T-helper 17 cell (primary cell): ENCODE data around the gene MAMSTR. TPM values are rescaled to one million over a fixed set of nuclear protein-coding genes. Genes with fewer than 3 reads are reported as not detected.
"Not testable (repeated sequence)": the region's sequence is repeated elsewhere in the genome, so short reads cannot be mapped to it uniquely, and the experiment has no call there.

Experiments
- ATAC-seq: fragments of 150-1000 bp; cut with Tn5 transposase; 2 replicates; pipeline ENCODE4 v1.10.0; 2021; ENCODE audit warnings: mild to moderate bottlenecking, moderate library complexity
- DNase-seq, 3 donors: peaks; one replicate each; pipeline versions ENCODE4 v3.0.0 to v3.0.0-alpha.2; 2020 to 2021
- H3K9me3 ChIP-seq: one replicate; pipeline ENCODE4 v1.7.0; 2013; ENCODE audit warnings: low read length, mild to moderate bottlenecking; ENCODE audit not compliant: control insufficient read depth, poor library complexity, severe bottlenecking
- H3K27ac Mint-ChIP-seq: one replicate; pipeline ENCODE4 v1.8.0; 2022; ENCODE audit warnings: mild to moderate bottlenecking, moderate library complexity, mixed read lengths
- H3K27me3 Mint-ChIP-seq: one replicate; pipeline ENCODE4 v1.8.0; 2022; ENCODE audit warnings: mixed read lengths
- H3K36me3 Mint-ChIP-seq: one replicate; pipeline ENCODE4 v1.8.0; 2022; ENCODE audit warnings: low read depth, mixed read lengths
- H3K4me1 Mint-ChIP-seq: one replicate; pipeline ENCODE4 v1.8.0; 2022; ENCODE audit warnings: mild to moderate bottlenecking, mixed read lengths
- H3K4me3 Mint-ChIP-seq: one replicate; pipeline ENCODE4 v1.8.0; 2022; ENCODE audit warnings: mild to moderate bottlenecking, moderate library complexity, mixed read lengths
- total RNA-seq, 4 donors: library from RNA in 2 of 4; stranded (reverse) in 2 of 4; gene quantifications; one replicate each; pipeline ENCODE4 v1.2.3 and lab custom pipeline; 2022 to 2026

Gene MAMSTR
- total RNA-seq, 2 donors from 2014 or later, result 0.42 to 0.60 TPM

- DNase-seq, result no peak
- H3K36me3 Mint-ChIP-seq, result peaks cover 4% of the 10 kb centered on the region
- no peak overlapping the region for H3K4me3 Mint-ChIP-seq
Measured at GRCh38 chr19:48705431-48705830, 14.1 kb downstream of the MAMSTR start.

GRCh38 chr19:48703316-48703715 is 16.2 kb downstream of the MAMSTR start:
- no peak overlapping the region for H3K4me3 Mint-ChIP-seq
- H3K27me3 Mint-ChIP-seq, result no peaks in the 10 kb centered on the region
- H3K27ac Mint-ChIP-seq, result no peak overlapping the region
- H3K36me3 Mint-ChIP-seq, result peaks cover 4% of the 10 kb centered on the region
- peaks cover 4% of the 10 kb centered on the region for H3K4me1 Mint-ChIP-seq
- no peaks in the 10 kb centered on the region for H3K9me3 ChIP-seq
- ATAC-seq (no peak), DNase-seq (no peak)

More at GRCh38 chr19:48705431-48705830, 14.1 kb downstream of the MAMSTR start:
- H3K4me1 Mint-ChIP-seq, result peaks cover 4% of the 10 kb centered on the region
- no peaks in the 10 kb centered on the region for H3K9me3 ChIP-seq
- H3K27ac Mint-ChIP-seq, result no peak overlapping the region
- no peaks in the 10 kb centered on the region for H3K27me3 Mint-ChIP-seq
- ATAC-seq, result no peak

DNA sequence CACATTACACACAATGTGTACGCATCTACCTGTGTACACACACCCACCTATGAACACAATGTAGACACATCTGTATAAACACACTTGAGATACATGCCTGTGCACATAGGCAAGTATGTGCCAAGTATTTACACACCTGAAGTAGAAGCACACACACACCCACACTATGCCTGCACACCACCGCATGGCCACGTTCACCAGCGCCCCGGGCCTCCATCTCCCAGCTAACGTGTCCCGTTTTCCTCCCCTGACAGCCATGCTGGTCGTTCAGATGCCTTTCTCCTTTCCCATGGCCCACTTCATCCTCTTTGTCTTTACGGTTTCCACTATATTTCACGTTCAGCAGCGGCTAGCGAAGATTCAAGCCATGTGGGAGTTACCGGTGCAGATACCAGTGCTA is 16.8 kb downstream of the MAMSTR start:
- no peak overlapping the region for H3K27ac Mint-ChIP-seq
- no peak for ATAC-seq
- H3K4me3 Mint-ChIP-seq, result no peak overlapping the region
- peaks cover 4% of the 10 kb centered on the region for H3K4me1 Mint-ChIP-seq
- H3K36me3 Mint-ChIP-seq, result peaks cover 4% of the 10 kb centered on the region
- DNase-seq, result no peak
- H3K27me3 Mint-ChIP-seq, result no peaks in the 10 kb centered on the region
- H3K9me3 ChIP-seq, result no peaks in the 10 kb centered on the region

- H3K27ac Mint-ChIP-seq, result peak overlapping the region; percentile 14
- peaks cover 10% of the 10 kb centered on the region for H3K27me3 Mint-ChIP-seq
- no peak for ATAC-seq
Measured at GRCh38 chr19:48698046-48698445, 21.5 kb downstream of the MAMSTR start.

GRCh38 chr19:48696353-48697010 is 23.0 kb downstream of the MAMSTR start:
- DNase-seq, result no peak
- H3K9me3 ChIP-seq, result no peaks in the 10 kb centered on the region
- H3K27ac Mint-ChIP-seq, result no peak overlapping the region

More at GRCh38 chr19:48698046-48698445, 21.5 kb downstream of the MAMSTR start:
- DNase-seq, result no peak
- Mint-ChIP-seq H3K4me3 (no peak overlapping the region), H3K4me1 (peaks cover 10% of the 10 kb centered on the region), H3K36me3 (no peaks in the 10 kb centered on the region)
- no peaks in the 10 kb centered on the region for H3K9me3 ChIP-seq

DNA sequence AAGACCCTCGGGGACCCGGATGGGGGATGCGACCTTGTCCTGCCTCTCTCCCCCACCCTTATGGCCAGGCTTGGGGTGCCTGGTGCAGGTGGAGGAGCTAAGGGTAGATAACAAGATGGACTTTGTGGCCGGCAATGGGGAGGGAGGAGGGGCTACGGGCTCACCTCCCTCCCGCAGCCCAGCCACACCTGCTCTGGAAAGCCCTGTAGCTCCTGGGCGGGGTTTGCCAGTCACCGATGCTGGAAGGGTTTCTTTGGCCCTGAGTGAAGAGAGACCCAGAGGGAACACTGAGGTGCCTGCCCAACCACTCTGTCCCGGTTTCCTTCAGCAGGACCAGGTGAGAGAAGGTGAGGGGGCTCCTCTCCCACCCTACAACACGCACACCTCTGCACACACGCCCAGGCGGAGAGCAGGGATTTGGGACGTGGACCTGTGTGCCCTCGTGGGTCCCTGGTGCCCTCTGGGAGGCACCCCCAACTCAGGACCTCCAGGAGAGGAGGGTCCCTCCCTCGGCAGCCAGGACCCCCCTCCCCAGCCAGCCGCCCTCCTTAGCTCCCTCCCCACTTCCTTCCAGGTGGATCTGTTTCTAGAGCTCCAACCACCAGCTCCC is 23.7 kb downstream of the MAMSTR start, which contains the start of gene FUT2:
FUT2 (plus strand) TSS at position 229 of the 610 bp plus-strand sequence. CDS start 6,986 bp downstream, outside the sequence.
- peaks cover 9% of the 10 kb centered on the region for H3K4me1 Mint-ChIP-seq
- H3K4me3 Mint-ChIP-seq, result peak within 1 kb of the TSS; percentile 83
- H3K27me3 Mint-ChIP-seq, result peaks cover 10% of the 10 kb centered on the region
- H3K9me3 ChIP-seq, result no peaks in the 10 kb centered on the region
- H3K36me3 Mint-ChIP-seq, result no peaks in the 10 kb centered on the region
- ATAC-seq (no peak), DNase-seq (no peak)
- H3K27ac Mint-ChIP-seq, result no peak within 1 kb of the TSS

More at GRCh38 chr19:48696353-48697010, 23.0 kb downstream of the MAMSTR start:
- Mint-ChIP-seq H3K36me3 (no peaks in the 10 kb centered on the region), H3K4me3 (peak overlapping the region; percentile 83), H3K4me1 (peaks cover 9% of the 10 kb centered on the region), H3K27me3 (peaks cover 10% of the 10 kb centered on the region)
- ATAC-seq, result peak; percentile 55

- H3K27ac Mint-ChIP-seq, H3K36me3 Mint-ChIP-seq, H3K4me1 Mint-ChIP-seq, H3K4me3 Mint-ChIP-seq, ATAC-seq, DNase-seq, H3K9me3 ChIP-seq, H3K27me3 Mint-ChIP-seq: not testable (repeated sequence)
Measured at GRCh38 chr19:48693629-48694028, 25.9 kb downstream of the MAMSTR start.

- ATAC-seq (no peak), DNase-seq (no peak)
- peaks cover 2% of the 10 kb centered on the region for H3K4me1 Mint-ChIP-seq
- H3K36me3 Mint-ChIP-seq, result no peaks in the 10 kb centered on the region
- no peak overlapping the region for H3K27ac Mint-ChIP-seq
- H3K4me3 Mint-ChIP-seq, result no peak overlapping the region
- H3K9me3 ChIP-seq, result no peaks in the 10 kb centered on the region
- no peaks in the 10 kb centered on the region for H3K27me3 Mint-ChIP-seq
Measured at GRCh38 chr19:48689449-48689848, 30.1 kb downstream of the MAMSTR start.

DNA sequence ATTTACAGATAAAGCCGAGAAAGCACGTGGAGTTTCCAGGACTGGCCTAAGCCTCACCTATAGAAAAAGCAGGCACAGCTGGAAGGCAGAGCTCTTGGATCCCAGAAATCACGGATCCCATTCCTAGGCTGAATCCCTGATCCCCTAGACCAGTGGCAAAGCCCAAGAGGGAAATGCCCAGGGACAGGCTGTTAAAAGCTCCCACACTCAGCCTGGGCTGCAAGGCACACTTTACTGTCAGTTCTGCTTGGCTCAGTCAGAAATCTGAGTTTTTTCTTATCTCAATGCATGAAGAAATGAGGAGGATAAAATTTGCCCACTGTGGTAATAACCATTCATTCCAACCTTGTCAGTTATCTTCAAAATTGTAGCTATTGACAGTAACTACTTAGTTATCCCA is 31.7 kb downstream of the MAMSTR start:
- ATAC-seq, result no peak
- no peak overlapping the region for H3K4me3 Mint-ChIP-seq
- no peak for DNase-seq
- no peak overlapping the region for H3K27ac Mint-ChIP-seq
- no peaks in the 10 kb centered on the region for H3K27me3 Mint-ChIP-seq
- peaks cover 2% of the 10 kb centered on the region for H3K4me1 Mint-ChIP-seq
- H3K9me3 ChIP-seq, result no peaks in the 10 kb centered on the region
- no peaks in the 10 kb centered on the region for H3K36me3 Mint-ChIP-seq

- not testable (repeated sequence) for H3K27me3 Mint-ChIP-seq, H3K27ac Mint-ChIP-seq, H3K4me1 Mint-ChIP-seq, ATAC-seq, DNase-seq, H3K36me3 Mint-ChIP-seq, H3K9me3 ChIP-seq, H3K4me3 Mint-ChIP-seq
Measured at GRCh38 chr19:48686637-48687036, 32.9 kb downstream of the MAMSTR start.

DNA sequence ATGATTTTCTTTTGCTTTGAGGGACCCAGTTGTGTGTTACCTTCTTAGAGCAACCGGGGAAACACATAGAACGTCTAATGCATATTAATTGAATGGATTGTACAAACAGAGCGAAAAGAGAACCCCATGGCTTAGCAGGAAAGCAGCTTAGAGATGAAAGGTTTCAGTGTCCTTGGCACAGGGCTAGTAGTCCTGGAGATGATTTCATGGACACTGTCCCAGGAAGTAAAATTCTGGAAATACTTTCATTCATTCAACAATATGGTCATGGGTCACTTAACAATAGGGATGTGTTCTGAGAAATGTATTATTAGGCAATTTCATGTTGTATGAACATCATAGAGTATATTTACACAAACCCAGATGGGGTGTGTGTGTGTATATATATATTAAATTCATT is 33.4 kb downstream of the MAMSTR start:
- Mint-ChIP-seq H3K4me1 (peaks cover 2% of the 10 kb centered on the region), H3K4me3 (no peak overlapping the region), H3K36me3 (no peaks in the 10 kb centered on the region), H3K27ac (no peak overlapping the region), H3K27me3 (no peaks in the 10 kb centered on the region)
- ATAC-seq, result no peak
- no peaks in the 10 kb centered on the region for H3K9me3 ChIP-seq
- no peak for DNase-seq

DNA sequence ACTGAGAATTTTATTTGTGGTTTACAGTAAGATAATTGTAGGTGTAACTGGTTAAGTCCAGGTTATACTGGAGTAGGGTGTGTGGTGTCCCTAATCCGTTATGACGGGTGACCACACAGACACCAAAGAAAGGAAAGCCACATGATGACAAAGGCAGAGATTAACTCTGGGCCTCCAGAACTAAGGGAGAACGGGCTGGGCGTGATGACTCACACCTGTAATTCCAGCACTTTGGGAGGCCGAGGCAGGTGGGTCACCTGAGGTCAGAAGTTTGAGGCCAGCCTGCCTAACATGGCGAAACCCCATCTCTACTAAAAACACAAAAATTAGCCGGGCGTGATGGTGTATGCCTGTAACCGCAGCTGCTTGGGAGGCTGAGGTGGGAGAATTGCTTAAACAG is 33.9 kb downstream of the MAMSTR start:
- Mint-ChIP-seq H3K36me3 (no peaks in the 10 kb centered on the region), H3K4me1 (peaks cover 2% of the 10 kb centered on the region), H3K4me3 (no peak overlapping the region), H3K27me3 (no peaks in the 10 kb centered on the region), H3K27ac (no peak overlapping the region)
- ATAC-seq (no peak), DNase-seq (no peak)
- H3K9me3 ChIP-seq, result no peaks in the 10 kb centered on the region

- Mint-ChIP-seq H3K4me1 (peaks cover 2% of the 10 kb centered on the region), H3K27ac (no peak overlapping the region), H3K27me3 (no peaks in the 10 kb centered on the region), H3K36me3 (no peaks in the 10 kb centered on the region), H3K4me3 (no peak overlapping the region)
- H3K9me3 ChIP-seq, result no peaks in the 10 kb centered on the region
- DNase-seq (no peak), ATAC-seq (no peak)
Measured at GRCh38 chr19:48683349-48683748, 36.2 kb downstream of the MAMSTR start.

GRCh38 chr19:48681127-48681470 is 38.4 kb downstream of the MAMSTR start:
- H3K27ac Mint-ChIP-seq, result no peak overlapping the region
- no peaks in the 10 kb centered on the region for H3K9me3 ChIP-seq
- no peak for DNase-seq
- H3K4me3 Mint-ChIP-seq, result no peak overlapping the region
- H3K36me3 Mint-ChIP-seq, result no peaks in the 10 kb centered on the region
- no peak for ATAC-seq
- peaks cover 2% of the 10 kb centered on the region for H3K4me1 Mint-ChIP-seq
- no peaks in the 10 kb centered on the region for H3K27me3 Mint-ChIP-seq
